ENCODE measurements around the gene CNIH1.
"Not testable (repeated sequence)": the region's sequence is repeated elsewhere in the genome, so short reads cannot be mapped to it uniquely, and the experiment has no call there.

The CNIH1 gene

GRCh38 chr14:54381821-54382220 lies 59.4 kb downstream of the CNIH1 start:
- no peak for DNase-seq (ENCODE audit: low read depth in 1 of 2, low spot score in 1 of 2)
- H3K4me3 ChIP-seq (replicated peaks; ENCODE audit: insufficient read depth, low read length): no peak overlapping the region
- H3K27me3 ChIP-seq (ENCODE audit: insufficient read depth, poor library complexity, severe bottlenecking): no peaks in the 10 kb centered on the region
- no peak overlapping the region for H3K27ac ChIP-seq (replicated peaks)
- no peak for TF ChIP-seq POLR2AphosphoS5 (IDR thresholded peaks at IDR 0.05; ENCODE audit: low read depth)
- no peak for TF ChIP-seq CTCF (IDR thresholded peaks at IDR 0.05; ENCODE audit: insufficient read depth, low read length)
- no peak for TF ChIP-seq SPI1 (IDR thresholded peaks at IDR 0.05; ENCODE audit: borderline replicate concordance, low read depth)
- TF ChIP-seq REST (IDR thresholded peaks at IDR 0.05; ENCODE audit: insufficient replicate concordance, low read depth): no peak
- TF ChIP-seq GABPA (IDR thresholded peaks at IDR 0.05; ENCODE audit: low read depth): no peak

GRCh38 chr14:54380558-54380957 lies 60.6 kb downstream of the CNIH1 start:
- DNase-seq (ENCODE audit: low read depth in 1 of 2, low spot score in 1 of 2); H3K27ac ChIP-seq (replicated peaks); H3K4me3 ChIP-seq (replicated peaks; ENCODE audit: insufficient read depth, low read length); H3K27me3 ChIP-seq (ENCODE audit: insufficient read depth, poor library complexity, severe bottlenecking): not testable (repeated sequence)

- H3K27me3 ChIP-seq (ENCODE audit: insufficient read depth, poor library complexity, severe bottlenecking); H3K27ac ChIP-seq (replicated peaks); H3K4me3 ChIP-seq (replicated peaks; ENCODE audit: insufficient read depth, low read length); DNase-seq (ENCODE audit: low read depth in 1 of 2, low spot score in 1 of 2): not testable (repeated sequence)
Observed at GRCh38 chr14:54378893-54379292, 62.3 kb downstream of the CNIH1 start.

GRCh38 chr14:54377501-54377900 lies 63.7 kb downstream of the CNIH1 start:
- TF ChIP-seq POLR2AphosphoS5 (IDR thresholded peaks at IDR 0.05; ENCODE audit: low read depth): no peak
- no peak for TF ChIP-seq SPI1 (IDR thresholded peaks at IDR 0.05; ENCODE audit: borderline replicate concordance, low read depth)
- TF ChIP-seq REST (IDR thresholded peaks at IDR 0.05; ENCODE audit: insufficient replicate concordance, low read depth): no peak
- no peak for TF ChIP-seq GABPA (IDR thresholded peaks at IDR 0.05; ENCODE audit: low read depth)
- TF ChIP-seq CTCF (IDR thresholded peaks at IDR 0.05; ENCODE audit: insufficient read depth, low read length): no peak
- Histone ChIP-seq H3K27ac (replicated peaks) (no peak overlapping the region), H3K27me3 (ENCODE audit: insufficient read depth, poor library complexity, severe bottlenecking) (no peaks in the 10 kb centered on the region), H3K4me3 (replicated peaks; ENCODE audit: insufficient read depth, low read length) (no peak overlapping the region)
- DNase-seq (ENCODE audit: low read depth in 1 of 2, low spot score in 1 of 2): no peak

GRCh38 chr14:54374117-54374884 lies 66.9 kb downstream of the CNIH1 start:
- TF ChIP-seq SPI1 (IDR thresholded peaks at IDR 0.05; ENCODE audit: borderline replicate concordance, low read depth): no peak
- no peak for TF ChIP-seq REST (IDR thresholded peaks at IDR 0.05; ENCODE audit: insufficient replicate concordance, low read depth)
- TF ChIP-seq POLR2AphosphoS5 (IDR thresholded peaks at IDR 0.05; ENCODE audit: low read depth): no peak
- TF ChIP-seq GABPA (IDR thresholded peaks at IDR 0.05; ENCODE audit: low read depth): no peak
- Histone ChIP-seq H3K4me3 (replicated peaks; ENCODE audit: insufficient read depth, low read length) (no peak overlapping the region), H3K27ac (replicated peaks) (no peak overlapping the region), H3K27me3 (ENCODE audit: insufficient read depth, poor library complexity, severe bottlenecking) (no peaks in the 10 kb centered on the region)
- DNase-seq (ENCODE audit: low read depth in 1 of 2, low spot score in 1 of 2): no peak

All from HL-60 (cell line).